ENCODE measurements around the gene GNAO1.

GNAO1 gene

DNA sequence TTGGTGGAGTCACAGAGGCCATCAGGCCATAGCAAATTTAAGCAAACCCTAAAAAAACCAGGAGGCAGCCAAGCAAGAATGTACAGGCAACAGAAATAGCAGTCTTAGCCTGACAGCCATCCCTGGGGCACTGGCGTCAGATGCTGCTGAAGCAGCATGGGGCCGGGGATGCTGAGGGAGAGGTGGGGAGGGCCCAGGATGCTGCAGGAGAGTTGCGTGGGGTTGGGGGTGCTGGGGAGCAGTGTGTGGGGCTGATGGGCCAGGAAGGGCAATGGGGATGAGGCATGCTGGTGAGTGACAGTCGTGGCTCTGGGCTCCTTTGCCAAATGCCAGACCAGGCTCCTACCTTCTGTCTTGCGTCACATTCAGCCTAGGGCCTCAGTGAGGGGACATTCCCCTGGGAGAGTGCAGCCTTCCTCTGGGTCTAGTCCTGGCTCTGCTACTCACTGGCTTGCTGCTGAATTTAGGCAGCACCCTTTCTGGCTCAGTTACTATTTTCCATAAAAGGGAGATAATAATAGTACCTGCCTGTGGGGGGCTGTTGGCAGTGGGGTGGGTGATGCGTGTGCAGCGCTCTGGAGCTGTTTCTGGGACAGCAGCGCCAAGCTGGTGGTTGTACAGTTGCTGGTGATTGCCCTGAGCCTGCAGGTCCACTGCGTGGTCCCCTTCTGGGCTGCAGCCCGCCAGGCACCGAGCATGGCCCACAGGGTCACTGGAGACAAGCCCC, 146.0 kb downstream of the GNAO1 start:
- DNase-seq, result no peak

DNA sequence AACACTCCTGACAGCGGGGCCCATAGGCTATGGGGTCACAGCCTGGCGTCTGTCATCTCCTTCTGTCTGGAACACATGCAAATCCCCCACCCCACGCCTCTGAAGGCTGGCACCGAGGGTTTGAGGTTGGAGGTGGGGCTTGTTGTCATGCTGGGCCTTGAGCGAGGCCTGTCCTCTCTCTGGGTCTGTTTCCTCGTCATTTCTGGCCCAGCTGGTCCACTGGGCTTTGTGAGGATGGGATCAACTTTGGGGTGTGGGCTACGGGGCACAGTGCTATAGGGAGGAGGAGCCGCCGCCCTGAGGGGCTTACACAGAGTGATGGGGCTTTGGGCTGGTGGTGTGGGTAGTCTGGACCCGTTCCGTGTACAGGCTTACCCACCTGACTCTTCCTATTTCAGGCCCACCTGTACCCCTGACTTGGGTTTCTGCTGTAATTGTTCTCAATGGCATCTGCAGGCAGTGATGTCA, 146.6 kb downstream of the GNAO1 start:
- DNase-seq, result no peak

DNA sequence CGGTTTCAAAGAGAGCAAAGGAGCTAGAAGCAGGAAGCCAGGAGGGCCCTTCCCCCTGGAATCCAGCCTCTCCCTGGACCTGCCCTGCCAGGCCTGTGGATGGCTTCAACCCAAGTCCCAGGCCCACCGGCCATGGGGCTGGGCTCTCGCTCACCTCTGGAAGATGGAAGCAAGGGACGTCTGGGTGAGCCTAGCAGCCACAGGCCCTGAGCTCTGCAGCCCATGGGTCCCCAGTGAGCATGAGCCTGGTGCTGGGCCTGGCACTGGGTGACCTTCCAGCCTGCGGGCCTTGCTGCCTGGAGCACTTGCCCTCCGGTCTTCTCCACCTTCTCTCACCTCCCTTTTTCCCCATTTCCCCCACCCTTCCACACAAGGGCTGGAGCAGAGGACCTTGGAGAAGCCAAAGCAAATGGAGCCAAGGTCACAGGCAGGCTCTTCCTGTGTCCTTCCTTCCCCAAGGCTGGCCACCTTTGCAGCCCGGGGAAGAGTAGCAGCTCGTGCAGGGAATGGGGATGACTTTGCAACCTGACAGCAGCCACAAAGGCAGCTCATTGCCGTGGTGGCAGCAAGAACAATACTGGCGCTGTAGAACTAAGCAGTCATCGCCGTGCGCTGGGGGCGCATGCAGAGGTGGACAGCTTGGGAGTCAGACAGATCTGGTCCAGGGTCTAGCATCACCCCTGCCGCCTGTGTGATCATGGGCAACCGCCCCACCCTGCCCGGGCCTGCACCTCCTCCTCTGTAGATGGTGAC, 147.5 kb downstream of the GNAO1 start:
- no peak for DNase-seq

- no peak for DNase-seq
Observed at GRCh38 chr16:56339431-56340195, 148.3 kb downstream of the GNAO1 start.

DNA sequence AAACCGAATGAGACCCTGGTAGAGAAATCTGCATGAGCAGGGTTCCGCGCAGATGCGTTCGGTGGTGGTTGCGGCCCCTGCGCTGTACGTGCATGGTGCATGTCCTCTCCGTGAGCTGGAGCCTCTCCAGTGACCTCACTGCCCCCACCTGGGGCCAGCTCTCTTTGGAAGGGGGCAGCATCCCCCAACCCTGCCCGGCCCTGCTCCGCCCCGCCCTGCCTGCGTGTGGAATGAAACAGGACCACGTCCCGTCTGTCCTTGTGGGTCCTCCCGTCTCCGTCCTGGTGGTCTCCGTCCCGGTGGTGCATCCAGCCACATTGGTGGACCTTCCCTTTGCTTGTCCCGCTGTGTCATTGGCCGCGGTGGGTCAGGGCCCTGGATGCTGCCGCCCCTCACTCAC, 149.1 kb downstream of the GNAO1 start:
- no peak for DNase-seq

DNA sequence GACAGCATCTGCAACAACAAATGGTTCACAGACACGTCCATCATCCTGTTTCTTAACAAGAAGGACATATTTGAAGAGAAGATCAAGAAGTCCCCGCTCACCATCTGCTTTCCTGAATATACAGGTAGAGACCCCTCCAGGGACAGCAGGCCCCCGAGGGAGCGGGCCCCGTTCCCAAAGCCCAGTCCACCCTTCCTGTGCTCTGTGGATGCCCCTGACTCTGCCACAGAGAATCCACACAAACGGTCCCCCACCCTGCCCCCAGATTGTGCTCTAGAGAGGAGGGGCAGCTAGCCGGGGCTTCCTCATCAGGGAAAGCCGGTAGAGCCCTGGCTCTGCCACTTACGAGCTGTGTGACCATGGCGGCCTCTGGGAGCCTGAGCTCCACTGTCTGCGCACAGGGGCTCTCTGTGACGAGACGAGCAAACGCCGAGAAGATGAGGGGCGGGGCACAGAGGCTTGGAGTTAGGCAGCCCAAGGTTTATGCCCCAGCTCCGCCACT, 149.6 kb downstream of the GNAO1 start:
- no peak for DNase-seq

DNA sequence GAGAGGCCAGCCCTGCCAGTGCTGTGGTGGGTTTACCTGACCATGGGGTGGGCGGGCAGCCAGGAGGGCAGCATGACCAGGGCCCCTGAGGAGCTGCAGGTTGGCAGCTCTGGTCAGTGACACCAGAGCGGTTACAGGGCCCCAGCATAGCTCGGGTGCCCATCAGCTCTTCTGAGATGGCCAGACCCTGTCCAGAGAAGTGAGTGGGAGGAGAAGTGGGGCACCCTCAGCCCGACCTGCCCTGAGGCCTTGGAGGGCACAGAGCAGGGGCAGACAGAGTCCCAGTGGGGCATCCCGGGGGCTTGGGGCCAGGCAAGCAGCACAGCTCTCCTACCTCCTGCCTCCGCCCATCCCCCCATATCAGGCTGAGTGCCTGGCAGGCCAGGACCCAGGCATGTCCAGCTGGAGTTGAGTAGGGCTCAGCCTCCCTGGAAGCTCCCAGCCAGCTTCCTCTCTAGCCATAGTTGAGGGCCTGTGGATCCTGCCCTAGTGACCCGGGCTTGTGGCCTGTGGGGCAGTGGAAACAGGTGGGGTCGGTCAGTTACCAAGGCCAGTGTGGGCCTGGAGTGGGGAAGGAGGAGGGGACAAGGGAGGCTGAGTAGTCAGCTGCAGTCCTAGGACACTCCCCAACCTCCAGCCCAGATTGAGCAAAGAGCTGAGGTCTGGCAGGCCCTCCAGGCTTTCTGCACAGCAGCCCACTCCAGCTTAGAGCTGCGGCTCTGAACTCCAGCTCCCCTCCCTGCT, 150.5 kb downstream of the GNAO1 start:
- DNase-seq, result no peak

- no peak for DNase-seq
Observed at GRCh38 chr16:56343661-56344517, 152.6 kb downstream of the GNAO1 start.

GRCh38 chr16:56344518-56345405, 153.5 kb downstream of the GNAO1 start:
- DNase-seq, result no peak

GRCh38 chr16:56345406-56346050, 154.2 kb downstream of the GNAO1 start:
- DNase-seq, result no peak

DNA sequence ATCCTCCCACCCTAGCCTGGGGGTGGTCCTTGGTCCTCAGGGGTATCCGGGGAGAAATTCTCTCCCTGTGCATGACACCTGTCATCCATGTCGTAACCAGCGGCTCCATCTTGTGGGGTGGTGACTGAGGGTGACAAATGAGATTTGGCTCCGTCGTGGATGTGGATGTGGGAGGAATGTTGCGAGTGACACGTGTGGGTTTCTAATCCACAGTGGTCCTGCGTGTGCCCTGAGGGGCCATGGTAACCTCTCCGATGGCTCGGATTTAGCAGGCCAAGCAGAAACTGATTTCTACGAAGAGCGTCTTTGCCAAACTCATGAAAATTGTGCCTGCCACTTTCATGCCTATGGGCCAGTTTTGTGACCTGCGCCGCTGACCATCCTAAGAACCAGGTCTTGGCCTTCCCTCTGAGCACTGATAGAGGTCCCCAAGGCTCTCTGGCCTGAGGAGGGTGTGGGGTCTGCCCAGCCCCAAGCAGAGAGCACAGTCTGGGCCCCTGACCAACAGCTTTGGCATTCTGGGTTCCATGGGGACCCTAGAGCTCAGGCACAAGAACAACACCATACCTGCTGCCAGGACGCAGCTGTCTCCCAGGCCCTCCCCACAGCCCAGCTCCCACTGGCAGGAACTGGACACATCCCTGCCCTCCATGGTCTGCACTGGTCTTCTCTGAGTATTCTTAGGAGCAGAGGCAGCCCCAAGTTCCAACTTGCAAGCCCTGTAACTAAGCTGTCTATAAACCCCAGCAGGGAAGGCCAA, 155.0 kb downstream of the GNAO1 start:
- DNase-seq, result no peak

- DNase-seq, result no peak
Observed at GRCh38 chr16:56347166-56347565, 155.9 kb downstream of the GNAO1 start.

GRCh38 chr16:56347670-56348069, 156.4 kb downstream of the GNAO1 start:
- no peak for DNase-seq

GRCh38 chr16:56348168-56349085, 157.1 kb downstream of the GNAO1 start:
- peak; percentile 18 for DNase-seq

- no peak for DNase-seq
Observed at GRCh38 chr16:56349086-56349415, 157.8 kb downstream of the GNAO1 start.

- DNase-seq, result no peak
Observed at GRCh38 chr16:56349711-56350161, 158.4 kb downstream of the GNAO1 start.

DNA sequence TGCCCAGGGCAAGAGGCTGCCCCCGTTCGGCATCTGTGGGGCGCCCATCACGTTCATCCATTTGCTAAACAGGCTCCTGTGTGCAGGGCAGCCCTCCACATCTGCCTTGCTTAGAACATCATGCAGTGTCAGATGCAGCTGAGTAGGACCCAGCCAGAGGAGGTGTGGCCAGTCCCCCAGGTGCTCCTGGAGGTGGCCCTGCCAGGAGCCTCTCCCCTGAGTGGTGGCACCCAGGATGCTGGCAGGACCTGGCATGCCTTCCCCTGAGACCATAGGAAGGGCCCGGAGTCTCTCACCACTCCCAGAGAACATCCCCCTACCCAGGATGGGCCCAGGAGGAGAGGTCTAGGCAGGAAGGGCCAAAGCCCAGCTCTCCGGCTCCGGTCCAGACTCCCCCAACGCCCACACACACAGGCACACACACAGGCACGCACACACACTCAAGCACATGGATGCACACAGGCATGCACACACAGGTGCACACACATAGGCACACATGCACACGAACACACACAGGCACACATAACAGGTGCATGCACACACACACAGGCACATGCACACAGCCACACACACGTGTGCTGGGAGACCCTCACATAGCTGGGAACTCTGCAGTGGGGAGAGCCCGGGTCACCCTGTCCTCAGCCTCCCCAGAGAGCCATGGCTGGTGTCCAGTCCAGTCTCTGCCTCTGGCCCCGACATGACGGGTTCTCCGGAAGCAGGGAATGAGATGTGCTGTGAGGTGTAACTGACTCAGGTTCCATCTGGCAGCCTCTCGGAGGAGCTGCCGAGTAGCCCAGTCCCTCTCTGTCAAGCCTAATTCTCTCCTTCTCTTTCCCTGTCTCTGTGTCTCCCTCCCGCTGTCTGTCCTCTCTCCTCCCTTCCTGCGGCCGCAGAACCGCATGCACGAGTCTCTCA, 159.5 kb downstream of the GNAO1 start:
- no peak for DNase-seq
